HepG2 (cell line): ENCODE results near the gene SUPT6H. TPM values are rescaled to one million over a fixed set of nuclear protein-coding genes. Genes with fewer than 3 reads are reported as not detected.

Experiments
- PHB2 ChIP-seq: fragments of 450-650 bp; IDR thresholded peaks from 2 replicates; pipeline ENCODE4 v1.6.1; 2018; ENCODE audit not compliant: partially characterized antibody
- RNF219 ChIP-seq: sonication (generic); formaldehyde crosslinking; IDR thresholded peaks from 2 replicates; pipeline ENCODE4 v1.5.0; 2020; ENCODE audit warnings: mild to moderate bottlenecking, missing genetic modification reagents
- TSC22D2 ChIP-seq: sonication (generic); formaldehyde crosslinking; IDR thresholded peaks from 2 replicates; pipeline ENCODE4 v1.5.1; 2020; ENCODE audit warnings: missing genetic modification reagents, mild to moderate bottlenecking, borderline replicate concordance
- ZFP1 ChIP-seq: IDR thresholded peaks from 2 replicates; pipeline ENCODE4 v1.6.1; 2016
- ZMYM3 ChIP-seq: sonication (generic); formaldehyde crosslinking; IDR thresholded peaks from 2 replicates; pipeline ENCODE4 v1.5.1; 2020; ENCODE audit warnings: mild to moderate bottlenecking, missing genetic modification reagents
- ZNF260 ChIP-seq: sonication (generic); formaldehyde crosslinking; IDR thresholded peaks from 2 replicates; pipeline ENCODE4 v1.4.0; 2020; ENCODE audit warnings: missing genetic modification reagents, low read depth, mild to moderate bottlenecking, borderline replicate concordance
- ZNF563 ChIP-seq: sonication (generic); formaldehyde crosslinking; IDR thresholded peaks from 2 replicates; pipeline ENCODE4 v1.8.0; 2022; ENCODE audit warnings: mild to moderate bottlenecking, moderate library complexity, missing genetic modification reagents
- ZNF609 ChIP-seq: sonication (generic); formaldehyde crosslinking; IDR thresholded peaks from 2 replicates; pipeline ENCODE4 v1.4.0; 2020; ENCODE audit warnings: mild to moderate bottlenecking, missing genetic modification reagents, borderline replicate concordance
- polyA plus RNA-seq, 8 experiments: library from polyadenylated mRNA; depleted of rRNA in 3 of 8; stranded (reverse) in 7 of 8; unstranded in 1 of 8; fragments of >200 nt; fragmentation: Illumina TruSeq in 4 of 8; extraction: Trizol in 4 of 8; gene quantifications; 2 replicates each; pipeline versions ENCODE4 v1.2.1 to v1.2.3, GENCODE V29; 2011 to 2016; ENCODE audit warnings: low read depth in 4 of 8, missing spikeins in 1 of 8, mixed read lengths in 1 of 8; ENCODE audit not compliant: insufficient read depth in 1 of 8
- total RNA-seq, 5 experiments: library from RNA; depleted of rRNA; stranded (reverse); fragments of >200 nt; fragmentation: Illumina TruSeq; extraction: Trizol; gene quantifications; 2 replicates each; pipeline ENCODE4 v1.2.3, GENCODE V29; 2016; ENCODE audit warnings: low read depth in 1 of 5
- TF ChIP-seq, protein P1 (sequence below): sonication (generic); formaldehyde crosslinking; IDR thresholded peaks from 2 replicates; pipeline ENCODE4 v1.5.1; 2020; ENCODE audit warnings: mild to moderate bottlenecking, missing genetic modification reagents, moderate library complexity
- TF ChIP-seq, protein P2 (sequence below): sonication (generic); formaldehyde crosslinking; IDR thresholded peaks from 2 replicates; pipeline ENCODE4 v1.5.0; 2020; ENCODE audit warnings: missing genetic modification reagents

SUPT6H gene
- total and polyA plus RNA-seq, 2 of the 13 experiments (the other 11 are each of a cell fraction or from before 2014, with no cell fraction given), result 32.7 to 39.9 TPM

GRCh38 chr17:28726627-28727491 is 64.9 kb downstream of the SUPT6H start (continued):
- TF ChIP-seq, protein P1, sequence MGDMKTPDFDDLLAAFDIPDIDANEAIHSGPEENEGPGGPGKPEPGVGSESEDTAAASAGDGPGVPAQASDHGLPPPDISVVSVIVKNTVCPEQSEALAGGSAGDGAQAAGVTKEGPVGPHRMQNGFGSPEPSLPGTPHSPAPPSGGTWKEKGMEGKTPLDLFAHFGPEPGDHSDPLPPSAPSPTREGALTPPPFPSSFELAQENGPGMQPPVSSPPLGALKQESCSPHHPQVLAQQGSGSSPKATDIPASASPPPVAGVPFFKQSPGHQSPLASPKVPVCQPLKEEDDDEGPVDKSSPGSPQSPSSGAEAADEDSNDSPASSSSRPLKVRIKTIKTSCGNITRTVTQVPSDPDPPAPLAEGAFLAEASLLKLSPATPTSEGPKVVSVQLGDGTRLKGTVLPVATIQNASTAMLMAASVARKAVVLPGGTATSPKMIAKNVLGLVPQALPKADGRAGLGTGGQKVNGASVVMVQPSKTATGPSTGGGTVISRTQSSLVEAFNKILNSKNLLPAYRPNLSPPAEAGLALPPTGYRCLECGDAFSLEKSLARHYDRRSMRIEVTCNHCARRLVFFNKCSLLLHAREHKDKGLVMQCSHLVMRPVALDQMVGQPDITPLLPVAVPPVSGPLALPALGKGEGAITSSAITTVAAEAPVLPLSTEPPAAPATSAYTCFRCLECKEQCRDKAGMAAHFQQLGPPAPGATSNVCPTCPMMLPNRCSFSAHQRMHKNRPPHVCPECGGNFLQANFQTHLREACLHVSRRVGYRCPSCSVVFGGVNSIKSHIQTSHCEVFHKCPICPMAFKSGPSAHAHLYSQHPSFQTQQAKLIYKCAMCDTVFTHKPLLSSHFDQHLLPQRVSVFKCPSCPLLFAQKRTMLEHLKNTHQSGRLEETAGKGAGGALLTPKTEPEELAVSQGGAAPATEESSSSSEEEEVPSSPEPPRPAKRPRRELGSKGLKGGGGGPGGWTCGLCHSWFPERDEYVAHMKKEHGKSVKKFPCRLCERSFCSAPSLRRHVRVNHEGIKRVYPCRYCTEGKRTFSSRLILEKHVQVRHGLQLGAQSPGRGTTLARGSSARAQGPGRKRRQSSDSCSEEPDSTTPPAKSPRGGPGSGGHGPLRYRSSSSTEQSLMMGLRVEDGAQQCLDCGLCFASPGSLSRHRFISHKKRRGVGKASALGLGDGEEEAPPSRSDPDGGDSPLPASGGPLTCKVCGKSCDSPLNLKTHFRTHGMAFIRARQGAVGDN (CRISPR knock-in tag), result peak; percentile 68
- no peak for TF ChIP-seq ZNF563 (CRISPR knock-in tag)
- no peak for TF ChIP-seq ZMYM3 (CRISPR knock-in tag)
- TF ChIP-seq PHB2, result no peak
- no peak for TF ChIP-seq TSC22D2
- TF ChIP-seq ZNF260 (CRISPR knock-in tag), result no peak
- peak; percentile 68; the same call in 1 of the 2 replicates for TF ChIP-seq ZFP1 (CRISPR knock-in tag)
- TF ChIP-seq, protein P2, sequence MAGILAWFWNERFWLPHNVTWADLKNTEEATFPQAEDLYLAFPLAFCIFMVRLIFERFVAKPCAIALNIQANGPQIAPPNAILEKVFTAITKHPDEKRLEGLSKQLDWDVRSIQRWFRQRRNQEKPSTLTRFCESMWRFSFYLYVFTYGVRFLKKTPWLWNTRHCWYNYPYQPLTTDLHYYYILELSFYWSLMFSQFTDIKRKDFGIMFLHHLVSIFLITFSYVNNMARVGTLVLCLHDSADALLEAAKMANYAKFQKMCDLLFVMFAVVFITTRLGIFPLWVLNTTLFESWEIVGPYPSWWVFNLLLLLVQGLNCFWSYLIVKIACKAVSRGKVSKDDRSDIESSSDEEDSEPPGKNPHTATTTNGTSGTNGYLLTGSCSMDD, result no peak
- TF ChIP-seq ZNF609, result peak; percentile 65; the same call in 1 of the 2 replicates
- TF ChIP-seq RNF219 (CRISPR knock-in tag), result no peak
